BE2C (cell line): ENCODE results near the gene CLTC.

Experiments used
- DNase-seq: peaks from one replicate; pipeline ENCODE4 v3.0.0-alpha.2; 2020
- H3K27me3 ChIP-seq: fragments of 250-450 bp; sonication (Bioruptor Pico); 2 replicates; pipeline ENCODE4 v1.5.1; 2020; ENCODE audit warnings: mild to moderate bottlenecking
- H3K36me3 ChIP-seq: fragments of 250-450 bp; sonication (Bioruptor Pico); 2 replicates; pipeline ENCODE4 v1.5.1; 2020; ENCODE audit warnings: mild to moderate bottlenecking
- H3K4me1 ChIP-seq: fragments of 250-450 bp; sonication (Bioruptor Pico); 2 replicates; pipeline ENCODE4 v1.5.1; 2020
- H3K4me3 ChIP-seq: 2 replicates; pipeline ENCODE4 v1.5.1; 2011; ENCODE audit warnings: low read depth, low read length
- H3K9me3 ChIP-seq: fragments of 250-450 bp; sonication (Bioruptor Pico); 2 replicates; pipeline ENCODE4 v1.5.1; 2020
- CTCF ChIP-seq: IDR thresholded peaks from 2 replicates; pipeline ENCODE4 v1.5.1; 2012; ENCODE audit warnings: mild to moderate bottlenecking, low read depth, low read length

CLTC gene

GRCh38 chr17:59607817-59608403 is 11.8 kb upstream of the CLTC start:
- Histone ChIP-seq H3K9me3 (no peaks in the 10 kb centered on the region), H3K27me3 (no peaks in the 10 kb centered on the region), H3K4me3 (no peak overlapping the region), H3K4me1 (no peaks in the 10 kb centered on the region), H3K36me3 (peaks cover 18% of the 10 kb centered on the region)
- peak; percentile 40 for DNase-seq
- peak; percentile 31; the same call in 1 of the 2 replicates for TF ChIP-seq CTCF

- DNase-seq = no peak
- Histone ChIP-seq H3K4me3 (no peak overlapping the region), H3K36me3 (peaks cover 7% of the 10 kb centered on the region), H3K9me3 (no peaks in the 10 kb centered on the region), H3K27me3 (no peaks in the 10 kb centered on the region), H3K4me1 (0 out of 2 replicates have a peak, but pooled peaks cover 2% of the 10 kb centered on the region)
- TF ChIP-seq CTCF = no peak
These were observed 8.2 kb upstream of the CLTC start for GRCh38 chr17:59611503-59611902.

GRCh38 chr17:59616253-59616920 is 3.3 kb upstream of the CLTC start:
- Histone ChIP-seq H3K9me3 (no peaks in the 10 kb centered on the region), H3K4me1 (peaks cover 9% of the 10 kb centered on the region; the same call in 1 of the 2 replicates), H3K4me3 (no peak overlapping the region), H3K27me3 (no peaks in the 10 kb centered on the region), H3K36me3 (0 out of 2 replicates have a peak, but pooled peaks cover 4% of the 10 kb centered on the region)
- no peak for TF ChIP-seq CTCF
- peak; percentile 20 for DNase-seq

GRCh38 chr17:59617156-59617732 is 2.5 kb upstream of the CLTC start:
- Histone ChIP-seq H3K4me1 (peaks cover 9% of the 10 kb centered on the region; the same call in 1 of the 2 replicates), H3K9me3 (no peaks in the 10 kb centered on the region), H3K27me3 (no peaks in the 10 kb centered on the region), H3K4me3 (no peak overlapping the region), H3K36me3 (0 out of 2 replicates have a peak, but pooled peaks cover 4% of the 10 kb centered on the region)
- DNase-seq = no peak
- no peak for TF ChIP-seq CTCF

- Histone ChIP-seq H3K36me3 (peaks cover 13% of the 10 kb centered on the region), H3K9me3 (no peaks in the 10 kb centered on the region), H3K4me1 (peaks cover 12% of the 10 kb centered on the region; the same call in 1 of the 2 replicates), H3K27me3 (no peaks in the 10 kb centered on the region), H3K4me3 (peak overlapping the region; percentile 97)
- no peak for TF ChIP-seq CTCF
- no peak for DNase-seq
These were observed 729 bp upstream of the CLTC start for GRCh38 chr17:59619035-59619297.

GRCh38 chr17:59620064-59620359 is 317 bp downstream of the CLTC start:
- peaks cover 13% of the 10 kb centered on the region for H3K36me3 ChIP-seq
- no peak for DNase-seq
- TF ChIP-seq CTCF = no peak
- peak overlapping the region; percentile 97 for H3K4me3 ChIP-seq
- no peaks in the 10 kb centered on the region for H3K9me3 ChIP-seq
- peaks cover 12% of the 10 kb centered on the region; the same call in 1 of the 2 replicates for H3K4me1 ChIP-seq
- no peaks in the 10 kb centered on the region for H3K27me3 ChIP-seq
